Ovary (tissue), 9 donors: ENCODE results near the gene HMX2. TPM values are rescaled to one million over a fixed set of nuclear protein-coding genes. Genes with fewer than 3 reads are reported as not detected.

ENCODE experiments used
- DNase-seq, 5 donors: peaks; one replicate each; pipeline ENCODE4 v3.0.0-alpha.2; 2019 to 2020
- H3K27ac ChIP-seq, 2 donors: fragments of 200-600 bp; one replicate each; pipeline versions ENCODE4 v1.5.1 to v1.8.0; 2019 to 2022
- H3K27me3 ChIP-seq: fragments of 200-600 bp; one replicate; pipeline ENCODE4 v1.8.0; 2022
- H3K36me3 ChIP-seq: fragments of 200-600 bp; sonication (generic); one replicate; pipeline ENCODE4 v1.5.1; 2019
- H3K4me1 ChIP-seq: one replicate; pipeline ENCODE4 v1.8.1; 2013; ENCODE audit warnings: mild to moderate bottlenecking, moderate library complexity; ENCODE audit not compliant: insufficient read depth
- H3K4me3 ChIP-seq: fragments of 200-600 bp; sonication (generic); one replicate; pipeline ENCODE4 v1.5.1; 2017
- H3K9me3 ChIP-seq, 2 donors: fragments of 200-600 bp in 1 of 2; sonication (generic) in 1 of 2; one replicate each; pipeline versions ENCODE4 v1.5.1 to v1.8.1; 2013 to 2019; ENCODE audit warnings: mild to moderate bottlenecking in 1 of 2, moderate library complexity in 1 of 2
- CTCF ChIP-seq, 3 donors: fragments of 450-650 bp in 2 of 3; fragments of 200-600 bp in 1 of 3; IDR thresholded peaks; one replicate each; pipeline versions ENCODE4 v1.5.1 to v1.8.0; 2016 to 2022; ENCODE audit warnings: antibody characterized with exemption in 3 of 3, mild to moderate bottlenecking in 1 of 3
- EP300 ChIP-seq: sonication (generic); formaldehyde crosslinking; IDR thresholded peaks from one replicate; pipeline ENCODE4 v1.6.1; 2017; ENCODE audit warnings: antibody characterized with exemption
- POLR2A ChIP-seq: fragments of 450-650 bp; IDR thresholded peaks from one replicate; pipeline ENCODE4 v1.6.1; 2017; ENCODE audit warnings: antibody characterized with exemption, mild to moderate bottlenecking, moderate library complexity
- WGBS, 3 donors: extraction: QIAGEN DNeasy Blood & Tissue Kit in 1 of 3; methylation state at CpG; one replicate each; pipeline versions ENCODE4 v1.1.5 to v1.1.7; 2013 to 2017; 5-methylcytosine and 5-hydroxymethylcytosine counted together
- intact Hi-C, 4 donors: fragments of 100-400 bp; cut with DNase I; formaldehyde crosslinking; loops; one replicate each; pipeline versions ENCODE4 v1.11.0 to v1.15.1; 2022 to 2023
- polyA plus RNA-seq, 2 donors: library from polyadenylated mRNA; stranded (reverse); fragments of 200-250 nt in 1 of 2; fragments of 350-450 nt in 1 of 2; fragmentation: Illumina TruSeq in 1 of 2; extraction: RNeasy Lipid Tissue Mini Kit (QIAGEN cat#74804) in 1 of 2; gene quantifications; one replicate each; pipeline ENCODE4 v1.2.3, GENCODE V29; 2013 to 2014
- total RNA-seq, 7 donors: library from RNA; depleted of rRNA in 2 of 7; stranded (reverse); fragments of >200 nt in 2 of 7; fragmentation: NEBNext Ultra II Directional in 3 of 7; extraction: Animal tissue kit (Norgen Biotek cat#: 25700) in 3 of 7; gene quantifications; one replicate each; pipeline versions ENCODE4 v1.1.0 to v1.2.4, GENCODE V29; 2016 to 2023
- donor health status: DM: no; HTN: no; CAD: no; lungs with moderate emphysema.
- donor health status: DM: no; HTN: no; CAD: no.
- donor health status: Bipolar disorder and iron deficiency.
- donor health status: DM: yes; HTN: yes; CAD: no.
- donor health status: DM: no; HTN: no; CAD: no.
- donor health status: DM: yes; HTN: yes; CAD: no.

HMX2 gene
- total and polyA plus RNA-seq, 9 donors, result not detected

DNA sequence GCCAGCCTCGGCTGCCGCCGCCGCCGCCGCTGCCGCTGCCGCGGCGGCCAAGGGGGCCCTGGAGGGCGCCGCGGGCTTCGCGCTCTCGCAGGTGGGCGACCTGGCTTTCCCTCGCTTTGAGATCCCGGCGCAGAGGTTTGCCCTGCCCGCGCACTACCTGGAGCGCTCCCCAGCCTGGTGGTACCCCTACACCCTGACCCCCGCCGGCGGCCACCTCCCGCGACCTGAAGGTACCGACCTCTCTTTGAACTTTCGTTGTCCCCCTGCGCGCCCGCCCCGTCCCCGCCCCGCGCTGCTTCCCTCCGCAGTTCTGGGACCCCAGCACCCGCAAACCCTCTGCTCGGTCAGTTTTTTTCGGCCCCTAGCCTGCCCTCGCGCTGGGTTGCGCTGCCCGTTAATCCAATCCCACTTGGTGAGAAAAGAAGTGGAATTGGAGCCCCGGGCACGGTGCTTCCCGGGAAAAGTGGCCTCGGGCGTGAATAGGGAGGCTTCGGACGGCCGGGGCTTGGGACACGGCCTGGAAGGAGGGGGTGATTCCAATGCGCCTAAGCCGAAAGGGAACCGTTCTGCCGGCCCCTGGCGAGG lies 11.6 kb upstream of the HMX2 start:
- Histone ChIP-seq H3K4me3 (no peak overlapping the region), H3K9me3 (no peaks in the 10 kb centered on the region), H3K36me3 (no peaks in the 10 kb centered on the region), H3K27me3 (peaks cover 18% of the 10 kb centered on the region), H3K4me1 (peaks cover 15% of the 10 kb centered on the region), H3K27ac (no peak overlapping the region)
- 0 to 3% (median 2%) methylated on average over 58 to 59 of the region's 59 CpGs for WGBS, 3 donors
- no peak for TF ChIP-seq POLR2A
- no peak for TF ChIP-seq CTCF (IDR thresholded peaks at IDR 0.05)
- no peak for TF ChIP-seq EP300
- DNase-seq, result no peak
- intact Hi-C loops, result loop anchor here in 2 of 4 donors (10.0 kb wide), 2 partner anchors 418 to 828 kb away; no protein-coding TSS in a partner anchor

- Histone ChIP-seq H3K9me3 (no peaks in the 10 kb centered on the region), H3K27ac (no peak overlapping the region), H3K4me3 (no peak overlapping the region), H3K36me3 (no peaks in the 10 kb centered on the region), H3K4me1 (peaks cover 15% of the 10 kb centered on the region), H3K27me3 (peaks cover 20% of the 10 kb centered on the region)
- WGBS, 3 donors, result 1 to 2% (median 2%) methylated on average over 67 to 83 of the region's 83 CpGs
- intact Hi-C loops, result loop anchor here in 2 of 4 donors (10.0 kb wide), 2 partner anchors 418 to 828 kb away; no protein-coding TSS in a partner anchor
- DNase-seq, result no peak
- no peak for TF ChIP-seq EP300
- no peak for TF ChIP-seq CTCF (IDR thresholded peaks at IDR 0.05)
- TF ChIP-seq POLR2A, result no peak
Measured at GRCh38 chr10:123136806-123137642, 10.9 kb upstream of the HMX2 start.

DNA sequence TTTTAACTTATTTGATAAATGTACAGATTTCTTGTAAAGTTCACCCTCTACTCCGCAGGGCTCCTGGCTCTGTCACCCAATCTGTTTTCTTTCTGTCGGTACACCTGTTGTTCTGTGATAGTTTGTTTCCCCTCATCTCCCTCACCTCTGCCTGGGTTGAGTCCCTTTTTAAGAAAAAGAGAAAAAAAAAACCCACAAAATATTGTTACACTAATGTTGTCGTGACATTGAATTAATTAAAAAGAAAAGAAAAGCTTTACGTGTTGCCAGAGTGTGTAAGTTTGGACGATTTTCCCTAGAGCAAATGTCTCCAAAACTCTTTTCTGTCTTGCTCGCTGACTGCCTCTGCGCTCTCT lies 8.8 kb upstream of the HMX2 start:
- intact Hi-C loops, result loop anchor here in 2 of 4 donors (10.0 kb wide), 2 partner anchors 416 to 826 kb away; no protein-coding TSS in a partner anchor
- H3K27me3 ChIP-seq, result peaks cover 22% of the 10 kb centered on the region

More for the DNA sequence above, 8.8 kb upstream of the HMX2 start:
- TF ChIP-seq EP300 (no peak), CTCF (IDR thresholded peaks at IDR 0.05) (no peak), POLR2A (no peak)
- Histone ChIP-seq H3K4me3 (no peak overlapping the region), H3K36me3 (no peaks in the 10 kb centered on the region), H3K9me3 (no peaks in the 10 kb centered on the region), H3K4me1 (peaks cover 12% of the 10 kb centered on the region), H3K27ac (no peak overlapping the region)
- no peak for DNase-seq
- WGBS, 3 donors, result 5 to 12% (median 8%) methylated on average over 7 of the region's 7 CpGs
